T-helper 17 cell (primary cell): ENCODE results near the gene GLRX2. TPM values are rescaled to one million over a fixed set of nuclear protein-coding genes. Genes with fewer than 3 reads are reported as not detected.

ENCODE experiments used
- ATAC-seq: fragments of 150-1000 bp; cut with Tn5 transposase; 2 replicates; pipeline ENCODE4 v1.10.0; 2021; ENCODE audit warnings: mild to moderate bottlenecking, moderate library complexity
- DNase-seq, 3 donors: peaks; one replicate each; pipeline versions ENCODE4 v3.0.0 to v3.0.0-alpha.2; 2020 to 2021
- H3K9me3 ChIP-seq: one replicate; pipeline ENCODE4 v1.7.0; 2013; ENCODE audit warnings: low read length, mild to moderate bottlenecking; ENCODE audit not compliant: control insufficient read depth, poor library complexity, severe bottlenecking
- H3K27ac Mint-ChIP-seq: one replicate; pipeline ENCODE4 v1.8.0; 2022; ENCODE audit warnings: mild to moderate bottlenecking, moderate library complexity, mixed read lengths
- H3K27me3 Mint-ChIP-seq: one replicate; pipeline ENCODE4 v1.8.0; 2022; ENCODE audit warnings: mixed read lengths
- H3K36me3 Mint-ChIP-seq: one replicate; pipeline ENCODE4 v1.8.0; 2022; ENCODE audit warnings: low read depth, mixed read lengths
- H3K4me1 Mint-ChIP-seq: one replicate; pipeline ENCODE4 v1.8.0; 2022; ENCODE audit warnings: mild to moderate bottlenecking, mixed read lengths
- H3K4me3 Mint-ChIP-seq: one replicate; pipeline ENCODE4 v1.8.0; 2022; ENCODE audit warnings: mild to moderate bottlenecking, moderate library complexity, mixed read lengths
- total RNA-seq, 4 donors: library from RNA in 2 of 4; stranded (reverse) in 2 of 4; gene quantifications; one replicate each; pipeline ENCODE4 v1.2.3 and lab custom pipeline; 2022 to 2026

GLRX2 gene
- 1 to 10 TPM; 7.0 to 7.8 TPM for total RNA-seq
- 11.1 to 23.4 reads per million in 2 donors for total RNA-seq (lab: John Stamatoyannopoulos, UW)

DNA sequence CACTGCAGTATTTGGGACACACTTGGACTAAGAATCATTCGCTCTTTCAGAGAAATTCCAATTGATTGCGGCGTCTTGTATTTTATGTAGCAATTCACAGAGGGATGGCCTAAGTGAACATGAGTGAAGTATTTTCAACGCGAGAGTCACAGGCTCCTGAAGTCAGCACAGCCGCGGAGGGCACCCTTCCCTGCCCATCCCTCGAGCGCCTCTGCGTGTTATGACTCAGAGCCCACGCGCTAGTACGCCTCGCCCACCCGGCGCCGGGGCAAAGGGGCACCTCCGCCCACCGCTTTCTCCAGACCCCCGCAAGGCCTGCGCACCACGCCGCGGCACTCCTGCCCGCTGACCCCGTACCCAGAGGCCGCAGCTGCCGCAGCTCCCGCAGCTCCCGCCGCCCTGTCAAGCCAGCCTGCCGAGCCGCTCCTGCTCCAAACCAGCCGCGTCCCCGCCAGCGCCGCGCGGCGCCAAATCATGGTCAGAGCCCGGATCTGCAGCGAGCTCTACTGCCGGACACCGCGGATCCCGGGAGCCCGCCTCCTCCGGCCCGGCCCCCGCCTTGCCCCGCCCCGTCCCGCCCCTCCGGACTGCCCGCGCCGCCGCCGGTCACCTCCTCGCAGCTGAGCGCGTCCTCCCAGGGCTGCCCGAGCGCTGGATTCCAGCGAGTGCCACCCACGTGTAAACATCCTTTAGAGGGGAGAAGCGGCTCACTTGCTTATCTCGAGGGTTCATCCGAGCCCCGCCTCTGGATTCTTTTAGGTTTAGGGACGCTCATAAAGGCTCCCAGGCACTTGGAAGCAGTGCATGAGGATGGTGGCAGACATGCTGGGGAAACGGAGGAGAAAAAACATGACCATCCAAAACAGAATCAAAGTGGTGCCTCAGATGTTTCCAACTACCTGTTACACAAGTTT lies at the start of gene GLRX2:
TSS of gene GLRX2 (minus strand) at position 508 of the 914 bp plus-strand sequence. CDS start at position 476, 32 bp downstream.
- DNase-seq (peak; percentile 27 to 50 (median 48)), ATAC-seq (peak; percentile 94)
- Mint-ChIP-seq H3K36me3 (peaks cover 2% of the 10 kb centered on the region), H3K27ac (peak within 1 kb of the TSS; percentile 54), H3K4me3 (peak within 1 kb of the TSS; percentile 92), H3K4me1 (peaks cover 15% of the 10 kb centered on the region), H3K27me3 (no peaks in the 10 kb centered on the region)
- no peaks in the 10 kb centered on the region for H3K9me3 ChIP-seq

DNA sequence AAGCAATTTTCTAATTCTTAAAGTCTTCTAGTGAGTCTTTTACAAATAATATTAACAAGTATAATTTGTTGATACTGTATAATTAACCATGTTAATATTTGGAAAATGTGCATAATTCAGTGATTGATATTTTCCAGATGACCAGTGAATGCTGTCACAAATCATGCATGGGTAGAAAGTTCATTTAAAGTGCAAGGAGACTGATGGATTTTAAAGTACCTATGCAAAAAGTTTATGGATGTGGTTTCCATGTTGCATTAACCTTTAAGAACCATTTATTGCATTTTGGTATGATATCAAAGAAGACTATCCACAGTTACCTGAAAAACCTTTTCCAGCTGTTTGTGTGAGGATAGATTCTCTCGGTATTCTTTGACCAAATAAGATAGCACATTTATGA lies 39.8 kb upstream of the GLRX2 start:
- Mint-ChIP-seq H3K4me1 (peaks cover 15% of the 10 kb centered on the region), H3K4me3 (no peak overlapping the region), H3K36me3 (peaks cover 10% of the 10 kb centered on the region), H3K27me3 (no peaks in the 10 kb centered on the region), H3K27ac (no peak overlapping the region)
- no peak for DNase-seq
- no peak for ATAC-seq
- no peaks in the 10 kb centered on the region for H3K9me3 ChIP-seq

DNA sequence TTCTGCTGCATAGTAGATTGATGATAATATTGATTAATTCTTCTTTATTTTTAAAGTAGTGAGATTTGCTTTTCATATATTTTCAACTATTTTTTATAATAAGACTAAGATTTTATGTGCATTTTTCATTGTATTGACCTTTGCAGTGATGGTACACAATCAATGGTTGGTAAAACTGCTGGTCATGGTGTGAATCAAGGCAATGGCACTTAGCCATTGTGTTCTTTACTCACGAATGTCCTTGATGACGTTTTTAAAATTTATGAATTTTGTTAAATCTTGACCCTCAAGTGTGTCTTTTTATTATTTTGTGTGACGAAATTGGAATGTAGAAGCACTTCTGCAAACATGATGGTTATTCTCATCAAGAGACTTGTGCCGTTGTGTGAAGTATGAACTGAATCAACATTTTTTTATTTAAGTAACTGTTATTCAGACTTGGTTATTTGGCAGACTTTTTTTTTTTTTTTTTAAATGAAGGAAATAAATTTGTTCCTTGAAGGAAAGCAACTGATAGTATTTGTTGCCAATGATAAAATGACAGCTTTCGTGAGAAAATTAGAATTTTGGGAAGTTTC lies 39.2 kb upstream of the GLRX2 start:
- H3K4me1 Mint-ChIP-seq, result peaks cover 21% of the 10 kb centered on the region
- H3K4me3 Mint-ChIP-seq, result no peak overlapping the region
- H3K36me3 Mint-ChIP-seq, result peaks cover 12% of the 10 kb centered on the region
- no peaks in the 10 kb centered on the region for H3K27me3 Mint-ChIP-seq
- ATAC-seq (no peak), DNase-seq (no peak)
- no peak overlapping the region for H3K27ac Mint-ChIP-seq
- no peaks in the 10 kb centered on the region for H3K9me3 ChIP-seq

DNA sequence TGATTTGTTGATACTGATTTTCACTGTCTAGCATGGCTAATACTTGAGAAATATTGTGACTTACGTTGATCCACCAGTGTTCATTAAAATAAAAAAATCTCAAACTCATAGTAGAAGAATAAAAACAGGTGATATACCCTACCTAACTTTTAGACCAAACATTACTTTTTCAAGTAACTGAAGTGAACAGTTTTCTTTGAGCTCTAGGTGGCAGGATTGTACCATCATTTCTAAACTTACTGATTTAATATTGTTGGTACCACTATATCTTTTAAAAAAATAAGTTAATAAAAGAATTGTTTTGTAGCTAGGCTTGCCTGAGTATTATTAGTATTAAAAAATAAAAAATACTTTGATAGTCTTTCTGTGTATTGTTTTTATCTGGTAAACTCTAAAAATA lies 38.1 kb upstream of the GLRX2 start:
- peaks cover 14% of the 10 kb centered on the region for H3K36me3 Mint-ChIP-seq
- H3K27me3 Mint-ChIP-seq, result no peaks in the 10 kb centered on the region
- no peak overlapping the region for H3K27ac Mint-ChIP-seq

GRCh38 chr1:193142409-193142808 lies 37.2 kb upstream of the GLRX2 start:
- Mint-ChIP-seq H3K27ac (peak overlapping the region; percentile 75), H3K36me3 (peaks cover 16% of the 10 kb centered on the region), H3K27me3 (no peaks in the 10 kb centered on the region), H3K4me3 (no peak overlapping the region), H3K4me1 (peaks cover 25% of the 10 kb centered on the region)
- peaks cover 2% of the 10 kb centered on the region for H3K9me3 ChIP-seq
- ATAC-seq (no peak), DNase-seq (no peak)

More for the DNA sequence above, 38.1 kb upstream of the GLRX2 start:
- no peaks in the 10 kb centered on the region for H3K9me3 ChIP-seq
- DNase-seq (no peak), ATAC-seq (no peak)
- Mint-ChIP-seq H3K4me3 (no peak overlapping the region), H3K4me1 (peaks cover 23% of the 10 kb centered on the region)

DNA sequence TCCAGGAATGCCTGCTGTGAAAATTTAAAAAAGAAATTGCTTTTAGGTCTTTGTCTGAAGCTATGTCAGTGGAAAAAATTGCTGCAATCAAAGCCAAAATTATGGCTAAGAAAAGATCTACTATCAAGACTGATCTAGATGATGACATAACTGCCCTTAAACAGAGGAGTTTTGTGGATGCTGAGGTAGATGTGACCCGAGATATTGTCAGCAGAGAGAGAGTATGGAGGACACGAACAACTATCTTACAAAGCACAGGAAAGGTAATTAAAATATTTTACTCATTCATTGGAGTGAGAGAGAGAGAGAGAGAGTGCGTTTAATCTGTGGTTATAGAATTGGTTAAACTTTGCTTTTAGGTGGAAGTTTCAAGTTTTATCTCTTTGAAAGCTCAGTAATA lies 36.6 kb upstream of the GLRX2 start:
- Mint-ChIP-seq H3K27ac (peak overlapping the region; percentile 75), H3K4me1 (peaks cover 25% of the 10 kb centered on the region), H3K4me3 (no peak overlapping the region), H3K36me3 (peaks cover 16% of the 10 kb centered on the region), H3K27me3 (no peaks in the 10 kb centered on the region)
- ATAC-seq, result peak; percentile 92
- peaks cover 2% of the 10 kb centered on the region for H3K9me3 ChIP-seq
- DNase-seq, result no peak

DNA sequence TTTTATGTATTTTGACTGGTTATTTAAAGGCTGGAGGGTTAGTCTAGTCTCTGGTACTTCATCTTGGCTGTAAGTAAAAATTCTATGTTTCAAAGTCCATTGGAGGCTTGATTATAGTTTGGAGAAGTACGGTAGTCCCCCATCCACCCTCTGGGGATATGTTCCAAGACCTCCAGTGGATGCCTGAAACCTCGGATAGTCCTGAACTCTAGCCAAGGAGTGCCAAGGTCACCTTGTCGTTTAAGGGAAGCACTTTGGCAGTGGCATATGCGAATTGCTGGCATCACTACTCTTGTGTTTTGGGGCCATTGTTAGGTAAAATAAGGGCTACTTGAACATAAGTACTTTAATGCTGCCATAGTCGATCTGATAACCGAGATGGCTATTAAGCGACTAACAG lies 35.0 kb upstream of the GLRX2 start:
- H3K36me3 Mint-ChIP-seq, result peaks cover 13% of the 10 kb centered on the region
- no peak for ATAC-seq
- H3K27me3 Mint-ChIP-seq, result no peaks in the 10 kb centered on the region
- H3K4me3 Mint-ChIP-seq, result no peak overlapping the region
- peaks cover 25% of the 10 kb centered on the region for H3K4me1 Mint-ChIP-seq
- H3K9me3 ChIP-seq, result peaks cover 2% of the 10 kb centered on the region
- no peak for DNase-seq
- no peak overlapping the region for H3K27ac Mint-ChIP-seq

- H3K9me3 ChIP-seq, result no peaks in the 10 kb centered on the region
- Mint-ChIP-seq H3K4me1 (peaks cover 29% of the 10 kb centered on the region), H3K27ac (no peak overlapping the region), H3K36me3 (peaks cover 15% of the 10 kb centered on the region), H3K27me3 (no peaks in the 10 kb centered on the region), H3K4me3 (no peak overlapping the region)
- no peak for DNase-seq
- ATAC-seq, result no peak
Measured at GRCh38 chr1:193131266-193131860, 26.1 kb upstream of the GLRX2 start.

- Mint-ChIP-seq H3K27ac (peak overlapping the region; percentile 4), H3K27me3 (no peaks in the 10 kb centered on the region), H3K4me3 (no peak overlapping the region), H3K36me3 (peaks cover 4% of the 10 kb centered on the region), H3K4me1 (peaks cover 35% of the 10 kb centered on the region)
- ATAC-seq, result no peak
- no peak for DNase-seq
- no peaks in the 10 kb centered on the region for H3K9me3 ChIP-seq
Measured at GRCh38 chr1:193125369-193125768, 20.2 kb upstream of the GLRX2 start.

GRCh38 chr1:193123751-193124150 lies 18.5 kb upstream of the GLRX2 start:
- H3K36me3 Mint-ChIP-seq, result peaks cover 3% of the 10 kb centered on the region
- peak overlapping the region; percentile 96 for H3K27ac Mint-ChIP-seq
- H3K27me3 Mint-ChIP-seq, result no peaks in the 10 kb centered on the region
- ATAC-seq, result no peak
- H3K4me3 Mint-ChIP-seq, result peak overlapping the region; percentile 97
- H3K9me3 ChIP-seq, result no peaks in the 10 kb centered on the region
- peaks cover 39% of the 10 kb centered on the region for H3K4me1 Mint-ChIP-seq
- no peak for DNase-seq

- DNase-seq (peak; percentile 98 to 100 (median 99)), ATAC-seq (peak; percentile 92)
- H3K9me3 ChIP-seq, result no peaks in the 10 kb centered on the region
- peak within 1 kb of the TSS; percentile 96 for H3K27ac Mint-ChIP-seq
- H3K4me1 Mint-ChIP-seq, result peaks cover 41% of the 10 kb centered on the region
- H3K4me3 Mint-ChIP-seq, result peak within 1 kb of the TSS; percentile 97
- H3K36me3 Mint-ChIP-seq, result peaks cover 3% of the 10 kb centered on the region
- peaks cover 3% of the 10 kb centered on the region for H3K27me3 Mint-ChIP-seq
Measured at GRCh38 chr1:193121616-193122593, 16.7 kb upstream of the GLRX2 start, which contains the start of gene CDC73. Gene CDC73, plus strand, starts transcription at chr1:193122031. Its CDS starts 170 bp downstream, at chr1:193122201.

GRCh38 chr1:193120604-193121166 lies 15.5 kb upstream of the GLRX2 start:
- H3K4me1 Mint-ChIP-seq, result peaks cover 38% of the 10 kb centered on the region
- H3K9me3 ChIP-seq, result no peaks in the 10 kb centered on the region
- peaks cover 6% of the 10 kb centered on the region for H3K36me3 Mint-ChIP-seq
- peak overlapping the region; percentile 96 for H3K27ac Mint-ChIP-seq
- peak overlapping the region; percentile 97 for H3K4me3 Mint-ChIP-seq
- peaks cover 5% of the 10 kb centered on the region for H3K27me3 Mint-ChIP-seq
- no peak for ATAC-seq
- no peak for DNase-seq
